ENCODE results near the gene DSC2.

- no peak for TF ChIP-seq EZH2phosphoT487 (IDR thresholded peaks at IDR 0.05; ENCODE audit: insufficient read depth, low read depth)
- no peak for TF ChIP-seq EZH2 (IDR thresholded peaks at IDR 0.05; ENCODE audit: insufficient read depth, poor library complexity, severe bottlenecking)
Measured at GRCh38 chr18:31102025-31102684, at the start of gene DSC2.

All from GM23248 (cell line).